Neural crest cell (in vitro differentiated cells): ENCODE measurements around the gene HIF3A. TPM values are rescaled to one million over a fixed set of nuclear protein-coding genes. Genes with fewer than 3 reads are reported as not detected.
"Not testable (repeated sequence)": the region's sequence is repeated elsewhere in the genome, so short reads cannot be mapped to it uniquely, and the experiment has no call there.

Experiments
- DNase-seq: peaks from one replicate; pipeline ENCODE4 v3.0.0; 2021; ENCODE audit warnings: low read depth, mixed read lengths, low spot score
- H3K27ac Mint-ChIP-seq: one replicate; pipeline ENCODE4 v1.8.0; 2021; ENCODE audit warnings: mild to moderate bottlenecking, mixed read lengths; ENCODE audit not compliant: unreplicated experiment
- H3K27me3 Mint-ChIP-seq: 2 replicates; pipeline ENCODE4 v1.8.0; 2021; ENCODE audit warnings: low read depth, mild to moderate bottlenecking, mixed read lengths
- H3K36me3 Mint-ChIP-seq: 2 replicates; pipeline ENCODE4 v1.8.0; 2021; ENCODE audit warnings: low read depth, mild to moderate bottlenecking, mixed read lengths
- H3K4me1 Mint-ChIP-seq: 2 replicates; pipeline ENCODE4 v1.8.0; 2021; ENCODE audit warnings: mixed read lengths
- H3K4me3 Mint-ChIP-seq: one replicate; pipeline ENCODE4 v1.8.0; 2021; ENCODE audit warnings: mild to moderate bottlenecking, mixed read lengths
- H3K9me3 Mint-ChIP-seq: 2 replicates; pipeline ENCODE4 v1.8.0; 2021; ENCODE audit warnings: mixed read lengths
- total RNA-seq: library from RNA; stranded (reverse); gene quantifications from 2 replicates; pipeline ENCODE4 v1.2.1, GENCODE V29; 2021
- TF ChIP-seq, protein P1 (sequence below): fragments of 200-600 bp; sonication (generic); conservative IDR thresholded peaks from 2 replicates; pipeline ENCODE4 v1.5.0; 2021; ENCODE audit warnings: antibody characterized with exemption, mild to moderate bottlenecking

The HIF3A gene
- total RNA-seq, 1 donor from 2014 or later = 7.6 TPM

DNA sequence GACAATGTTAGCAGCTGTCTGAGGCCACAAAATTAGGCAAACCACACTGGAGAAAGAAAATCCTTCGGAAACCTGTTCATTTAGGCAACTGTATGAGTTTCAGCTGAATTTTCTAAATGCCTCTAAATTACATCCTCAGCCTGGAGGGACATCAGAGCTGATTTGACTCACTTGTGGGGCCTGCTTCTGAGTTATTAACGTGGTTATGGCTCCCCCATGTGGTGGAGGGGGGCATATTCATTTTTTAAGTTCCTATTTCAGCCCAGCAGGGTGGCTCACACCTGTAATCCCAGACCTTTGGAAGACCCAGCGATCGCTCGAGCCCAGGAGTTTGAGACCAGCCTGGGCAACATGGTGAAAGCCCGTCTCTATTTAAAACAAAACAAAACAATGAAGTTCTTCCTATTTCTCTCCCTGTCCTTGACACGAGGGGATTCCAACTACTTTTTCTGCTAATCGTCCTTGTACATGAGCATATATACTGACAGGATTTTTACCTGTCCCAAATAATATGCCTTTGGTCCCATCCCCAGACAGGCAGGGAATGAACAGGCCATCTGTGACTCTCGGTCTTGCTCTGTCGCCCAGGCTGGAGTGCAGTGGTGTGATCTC is 31.5 kb upstream of the HIF3A start:
- Mint-ChIP-seq H3K4me3 (no peak overlapping the region), H3K36me3 (no peaks in the 10 kb centered on the region), H3K9me3 (no peaks in the 10 kb centered on the region), H3K27me3 (peaks cover 38% of the 10 kb centered on the region), H3K4me1 (no peaks in the 10 kb centered on the region), H3K27ac (no peak overlapping the region)
- TF ChIP-seq, protein P1, sequence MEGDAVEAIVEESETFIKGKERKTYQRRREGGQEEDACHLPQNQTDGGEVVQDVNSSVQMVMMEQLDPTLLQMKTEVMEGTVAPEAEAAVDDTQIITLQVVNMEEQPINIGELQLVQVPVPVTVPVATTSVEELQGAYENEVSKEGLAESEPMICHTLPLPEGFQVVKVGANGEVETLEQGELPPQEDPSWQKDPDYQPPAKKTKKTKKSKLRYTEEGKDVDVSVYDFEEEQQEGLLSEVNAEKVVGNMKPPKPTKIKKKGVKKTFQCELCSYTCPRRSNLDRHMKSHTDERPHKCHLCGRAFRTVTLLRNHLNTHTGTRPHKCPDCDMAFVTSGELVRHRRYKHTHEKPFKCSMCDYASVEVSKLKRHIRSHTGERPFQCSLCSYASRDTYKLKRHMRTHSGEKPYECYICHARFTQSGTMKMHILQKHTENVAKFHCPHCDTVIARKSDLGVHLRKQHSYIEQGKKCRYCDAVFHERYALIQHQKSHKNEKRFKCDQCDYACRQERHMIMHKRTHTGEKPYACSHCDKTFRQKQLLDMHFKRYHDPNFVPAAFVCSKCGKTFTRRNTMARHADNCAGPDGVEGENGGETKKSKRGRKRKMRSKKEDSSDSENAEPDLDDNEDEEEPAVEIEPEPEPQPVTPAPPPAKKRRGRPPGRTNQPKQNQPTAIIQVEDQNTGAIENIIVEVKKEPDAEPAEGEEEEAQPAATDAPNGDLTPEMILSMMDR = peak; percentile 97
- DNase-seq = peak; percentile 81

DNA sequence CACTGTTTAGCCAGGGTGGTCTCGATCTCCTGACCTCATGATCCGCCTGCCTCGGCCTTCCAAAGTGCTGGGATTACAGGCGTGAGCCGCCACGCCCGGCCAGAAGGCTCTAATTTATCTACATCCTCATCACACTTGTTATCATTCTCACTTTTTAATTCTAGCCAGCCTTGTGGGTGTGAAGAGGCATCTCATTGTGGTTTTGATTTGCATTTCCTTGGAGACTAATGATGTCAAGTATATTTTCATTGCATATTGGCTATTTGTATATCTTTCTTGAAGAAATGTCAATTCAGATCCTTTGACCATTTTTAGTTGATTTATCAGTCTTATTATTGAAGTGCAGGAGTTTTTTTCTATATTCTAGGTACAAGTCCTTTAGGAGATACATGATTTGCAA is 27.7 kb upstream of the HIF3A start:
- no peaks in the 10 kb centered on the region for H3K4me1 Mint-ChIP-seq
- TF ChIP-seq, protein P1 = no peak
- peaks cover 37% of the 10 kb centered on the region for H3K27me3 Mint-ChIP-seq
- no peak overlapping the region for H3K27ac Mint-ChIP-seq
- no peaks in the 10 kb centered on the region for H3K36me3 Mint-ChIP-seq
- no peaks in the 10 kb centered on the region for H3K9me3 Mint-ChIP-seq
- H3K4me3 Mint-ChIP-seq = no peak overlapping the region
- DNase-seq = no peak

DNA sequence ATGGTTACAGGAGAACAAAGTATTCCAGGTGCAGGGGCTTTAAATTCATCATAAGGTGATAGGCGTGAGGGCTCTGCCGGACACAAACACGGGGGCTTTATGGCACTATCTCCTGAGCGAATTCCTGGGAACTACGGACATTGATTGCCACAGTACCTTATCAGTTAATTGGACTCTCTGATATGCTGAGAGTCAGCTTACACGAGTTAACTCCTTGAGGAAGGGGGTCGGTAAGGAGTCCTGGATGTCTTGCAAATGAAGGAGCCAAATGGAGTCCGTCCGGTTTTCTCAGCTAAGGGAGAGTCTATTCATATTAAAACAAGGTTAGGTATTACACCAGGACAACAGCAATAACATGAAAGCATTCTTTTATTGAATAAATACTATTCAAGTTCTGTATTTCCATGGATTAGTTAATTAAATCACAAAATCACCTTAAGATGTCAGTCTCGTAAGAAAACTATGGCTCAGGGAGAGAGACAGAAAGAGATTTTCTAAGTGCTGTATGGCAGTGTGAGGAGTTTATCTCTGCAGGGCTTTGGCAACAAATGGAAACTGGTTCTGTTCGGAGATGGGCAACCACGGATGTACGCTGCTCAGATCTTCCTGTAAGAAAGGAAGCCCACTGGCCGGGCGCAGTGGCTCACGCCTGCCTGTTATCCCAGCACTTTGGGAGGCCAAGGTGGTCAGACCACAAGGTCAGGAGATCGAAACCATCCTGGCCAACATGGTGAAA is 26.2 kb upstream of the HIF3A start:
- H3K27ac Mint-ChIP-seq = no peak overlapping the region
- no peaks in the 10 kb centered on the region for H3K9me3 Mint-ChIP-seq
- H3K4me1 Mint-ChIP-seq = no peaks in the 10 kb centered on the region
- H3K36me3 Mint-ChIP-seq = no peaks in the 10 kb centered on the region
- no peak overlapping the region for H3K4me3 Mint-ChIP-seq
- no peak for DNase-seq
- peaks cover 31% of the 10 kb centered on the region for H3K27me3 Mint-ChIP-seq
- TF ChIP-seq, protein P1 = no peak

DNA sequence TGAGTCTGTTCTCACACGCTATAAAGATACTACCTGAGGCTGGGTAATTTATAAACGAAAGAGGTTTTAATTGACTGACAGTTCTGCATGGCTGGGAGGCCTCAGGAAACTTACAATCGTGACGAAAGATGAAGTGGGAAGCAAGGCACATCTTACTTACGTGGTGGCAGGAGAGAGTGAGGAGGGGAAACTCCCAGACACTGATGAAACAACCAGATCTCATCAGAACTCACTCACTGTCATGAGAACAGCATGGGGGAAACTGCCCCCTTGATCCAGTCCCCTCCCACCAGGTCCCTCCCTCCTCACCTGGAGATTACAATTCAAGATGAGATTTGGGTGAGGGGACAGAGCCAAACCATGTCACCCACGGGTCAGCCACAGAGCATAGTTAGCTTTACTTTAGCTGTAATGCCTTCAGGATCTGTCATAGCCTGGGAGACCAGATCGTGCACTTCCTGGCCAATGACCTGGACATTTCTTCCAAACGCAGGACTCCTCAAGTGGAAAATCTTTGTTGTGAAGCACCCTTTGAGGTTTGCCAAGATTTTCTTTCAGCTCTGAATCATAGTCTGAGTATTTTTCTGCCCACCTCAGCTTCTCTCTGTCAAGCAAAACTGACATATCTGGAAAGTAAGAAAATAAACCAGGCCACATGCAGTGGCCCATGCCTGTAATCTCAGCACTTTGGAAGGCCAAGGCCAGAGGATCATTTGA is 25.2 kb upstream of the HIF3A start:
- DNase-seq = no peak
- no peak overlapping the region for H3K27ac Mint-ChIP-seq
- no peaks in the 10 kb centered on the region for H3K36me3 Mint-ChIP-seq
- H3K9me3 Mint-ChIP-seq = no peaks in the 10 kb centered on the region
- TF ChIP-seq, protein P1 = no peak
- peaks cover 29% of the 10 kb centered on the region for H3K27me3 Mint-ChIP-seq
- H3K4me1 Mint-ChIP-seq = no peaks in the 10 kb centered on the region
- no peak overlapping the region for H3K4me3 Mint-ChIP-seq

DNA sequence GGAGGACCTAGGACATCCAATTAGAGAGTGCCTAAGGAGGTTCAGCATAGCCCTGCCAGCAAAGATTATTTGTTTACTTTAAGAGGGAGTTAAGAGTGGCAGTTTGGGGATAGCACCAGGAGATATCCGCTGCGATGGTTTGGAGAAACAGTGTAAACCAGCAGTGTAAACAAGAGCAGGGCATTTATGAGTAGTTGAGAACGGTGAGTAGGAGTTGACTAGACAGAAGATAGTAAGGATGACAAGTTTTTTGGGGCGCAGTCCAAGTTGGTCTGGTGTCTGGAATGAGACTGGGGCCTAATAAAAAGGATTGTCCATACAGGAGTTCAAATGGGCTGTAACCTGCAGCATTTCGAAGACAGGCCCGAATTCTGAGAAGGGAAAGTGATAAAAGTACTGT is 22.9 kb upstream of the HIF3A start:
- H3K27me3 Mint-ChIP-seq = peaks cover 33% of the 10 kb centered on the region
- H3K9me3 Mint-ChIP-seq, DNase-seq, H3K36me3 Mint-ChIP-seq, H3K4me3 Mint-ChIP-seq, H3K4me1 Mint-ChIP-seq, H3K27ac Mint-ChIP-seq: not testable (repeated sequence)

DNA sequence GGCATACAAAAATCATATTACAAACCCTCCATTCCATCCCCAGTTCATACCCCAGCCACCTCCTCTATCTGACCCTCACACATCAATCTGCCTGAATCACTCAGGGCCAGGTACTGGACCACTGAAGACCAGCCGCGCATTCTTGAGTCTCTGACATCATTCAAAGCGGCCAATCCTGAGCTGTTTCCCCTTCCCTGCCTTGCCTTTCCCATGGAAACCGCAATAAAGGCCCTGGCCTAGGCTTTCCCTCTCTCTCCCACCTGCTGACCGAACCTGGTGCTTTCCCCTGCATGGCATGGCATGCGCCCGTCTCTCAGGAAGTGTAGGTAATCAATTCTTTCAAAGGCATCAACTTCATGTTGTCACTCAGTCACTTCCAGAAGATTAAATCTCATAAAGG is 17.7 kb upstream of the HIF3A start:
- H3K4me3 Mint-ChIP-seq = no peak overlapping the region
- H3K9me3 Mint-ChIP-seq = no peaks in the 10 kb centered on the region
- H3K4me1 Mint-ChIP-seq = no peaks in the 10 kb centered on the region
- no peaks in the 10 kb centered on the region for H3K36me3 Mint-ChIP-seq
- TF ChIP-seq, protein P1 = no peak
- peaks cover 28% of the 10 kb centered on the region for H3K27me3 Mint-ChIP-seq
- H3K27ac Mint-ChIP-seq = no peak overlapping the region
- DNase-seq = no peak
